Karpas-422 (cell line): ENCODE results near the gene PLS3. TPM values are rescaled to one million over a fixed set of nuclear protein-coding genes. Genes with fewer than 3 reads are reported as not detected.

Source experiments
- DNase-seq: peaks from one replicate; pipeline ENCODE4 v3.0.0-alpha.2; 2015
- H2AFZ ChIP-seq: fragments of 200-600 bp; sonication (generic); 2 replicates; pipeline ENCODE4 v1.6.1; 2014; ENCODE audit warnings: antibody characterized with exemption, low read length, mixed read lengths
- H3K27ac ChIP-seq: fragments of 200-600 bp; sonication (generic); 2 replicates; pipeline ENCODE4 v1.5.1; 2014; ENCODE audit warnings: mild to moderate bottlenecking, low read length, moderate library complexity
- H3K27me3 ChIP-seq: fragments of 200-600 bp; sonication (generic); 2 replicates; pipeline ENCODE4 v1.6.1; 2014; ENCODE audit warnings: low read length, mixed read lengths
- H3K36me3 ChIP-seq: fragments of 200-600 bp; sonication (generic); 2 replicates; pipeline ENCODE4 v1.6.1; 2014; ENCODE audit warnings: low read length, mixed read lengths; ENCODE audit not compliant: insufficient read depth
- H3K4me1 ChIP-seq: fragments of 200-600 bp; sonication (generic); 2 replicates; pipeline ENCODE4 v1.6.1; 2014; ENCODE audit warnings: mild to moderate bottlenecking, low read length, mixed read lengths
- H3K4me2 ChIP-seq: fragments of 200-600 bp; sonication (generic); 2 replicates; pipeline ENCODE4 v1.6.1; 2014; ENCODE audit warnings: low read length, low read depth, mild to moderate bottlenecking; ENCODE audit not compliant: poor library complexity, severe bottlenecking
- H3K4me3 ChIP-seq: fragments of 200-600 bp; sonication (generic); 2 replicates; pipeline ENCODE4 v1.5.1; 2014; ENCODE audit warnings: mild to moderate bottlenecking, antibody characterized with exemption, low read length, mixed read lengths
- H3K79me2 ChIP-seq: fragments of 200-600 bp; sonication (generic); 2 replicates; pipeline ENCODE4 v1.6.1; 2014; ENCODE audit warnings: mild to moderate bottlenecking, low read length, mixed read lengths
- H3K9ac ChIP-seq: fragments of 200-600 bp; sonication (generic); 2 replicates; pipeline ENCODE4 v1.6.0; 2014; ENCODE audit warnings: low read length
- H3K9me2 ChIP-seq: fragments of 200-600 bp; sonication (generic), shearing (Covaris generic); replicated peaks from 2 replicates; pipeline ENCODE4 v1.6.0; 2014; ENCODE audit warnings: mild to moderate bottlenecking, low read length, moderate library complexity; ENCODE audit not compliant: insufficient read depth
- H3K9me3 ChIP-seq: fragments of 300-700, 200-600 bp; sonication (generic); 2 replicates; pipeline ENCODE4 v1.6.1; 2014; ENCODE audit warnings: low read length, mixed read lengths
- H4K20me1 ChIP-seq: fragments of 200-600 bp; sonication (generic); 2 replicates; pipeline ENCODE4 v1.6.1; 2014; ENCODE audit warnings: mild to moderate bottlenecking, antibody characterized with exemption, low read length, low read depth; ENCODE audit not compliant: insufficient read depth
- total RNA-seq: library from RNA; depleted of rRNA; stranded (reverse); fragments of >200 nt; shearing (Covaris generic); gene quantifications from 2 replicates; pipeline ENCODE4 v1.2.3, GENCODE V29; 2014; ENCODE audit warnings: low replicate concordance; rRNA removed

Gene PLS3, protein sequence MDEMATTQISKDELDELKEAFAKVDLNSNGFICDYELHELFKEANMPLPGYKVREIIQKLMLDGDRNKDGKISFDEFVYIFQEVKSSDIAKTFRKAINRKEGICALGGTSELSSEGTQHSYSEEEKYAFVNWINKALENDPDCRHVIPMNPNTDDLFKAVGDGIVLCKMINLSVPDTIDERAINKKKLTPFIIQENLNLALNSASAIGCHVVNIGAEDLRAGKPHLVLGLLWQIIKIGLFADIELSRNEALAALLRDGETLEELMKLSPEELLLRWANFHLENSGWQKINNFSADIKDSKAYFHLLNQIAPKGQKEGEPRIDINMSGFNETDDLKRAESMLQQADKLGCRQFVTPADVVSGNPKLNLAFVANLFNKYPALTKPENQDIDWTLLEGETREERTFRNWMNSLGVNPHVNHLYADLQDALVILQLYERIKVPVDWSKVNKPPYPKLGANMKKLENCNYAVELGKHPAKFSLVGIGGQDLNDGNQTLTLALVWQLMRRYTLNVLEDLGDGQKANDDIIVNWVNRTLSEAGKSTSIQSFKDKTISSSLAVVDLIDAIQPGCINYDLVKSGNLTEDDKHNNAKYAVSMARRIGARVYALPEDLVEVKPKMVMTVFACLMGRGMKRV
- total RNA-seq, result not detected in 2 replicates

DNA sequence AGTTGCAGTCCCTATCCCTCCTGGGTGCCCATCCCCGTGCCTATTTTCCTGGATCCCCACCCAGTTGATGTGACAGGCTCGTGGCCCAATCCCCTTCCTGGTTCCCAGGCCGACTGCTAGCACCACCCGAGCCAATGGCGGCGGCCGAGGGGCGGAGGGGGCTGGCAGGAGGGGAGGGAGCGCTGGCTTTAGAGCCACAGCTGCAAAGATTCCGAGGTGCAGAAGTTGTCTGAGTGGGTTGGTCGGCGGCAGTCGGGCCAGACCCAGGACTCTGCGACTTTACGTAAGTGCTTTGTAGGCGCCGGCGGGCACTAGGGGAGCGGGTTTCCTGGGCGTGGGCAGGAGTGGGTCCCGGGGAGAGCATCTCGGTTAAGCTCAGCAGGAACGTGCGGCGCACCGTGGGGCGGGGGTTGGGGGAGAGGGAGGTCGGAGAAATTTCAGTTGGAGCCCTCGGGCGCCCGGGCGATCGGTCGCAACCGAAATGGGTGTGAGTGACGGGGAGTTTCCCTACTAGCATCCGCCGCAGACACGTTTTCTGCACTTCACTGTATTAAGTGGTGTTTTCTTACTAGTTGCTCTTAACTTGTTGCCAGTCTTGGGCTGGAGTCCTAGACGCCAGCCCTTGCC, at the start of gene PLS3:
TSS of gene PLS3 (plus strand) at position 197 of the 627 bp plus-strand sequence. CDS start 49,077 bp downstream, outside the sequence.
- Histone ChIP-seq H3K4me1 (no peaks in the 10 kb centered on the region), H3K79me2 (no peaks in the 10 kb centered on the region), H3K27me3 (no peaks in the 10 kb centered on the region), H3K9me2 (no peaks in the 10 kb centered on the region), H3K36me3 (no peaks in the 10 kb centered on the region), H3K9ac (no peak within 1 kb of the TSS), H3K9me3 (no peaks in the 10 kb centered on the region), H4K20me1 (no peaks in the 10 kb centered on the region), H2AFZ (no peak within 1 kb of the TSS), H3K4me2 (no peak within 1 kb of the TSS), H3K27ac (no peak within 1 kb of the TSS), H3K4me3 (no peak within 1 kb of the TSS)
- DNase-seq, result no peak

- no peaks in the 10 kb centered on the region for H3K27me3 ChIP-seq
- no peak overlapping the region for H2AFZ ChIP-seq
- no peaks in the 10 kb centered on the region for H3K9me3 ChIP-seq
- H3K79me2 ChIP-seq, result no peaks in the 10 kb centered on the region
- H3K27ac ChIP-seq, result no peak overlapping the region
- H3K4me1 ChIP-seq, result no peaks in the 10 kb centered on the region
- no peak overlapping the region for H3K4me2 ChIP-seq
- no peak for DNase-seq
- H3K9me2 ChIP-seq, result no peaks in the 10 kb centered on the region
- H3K9ac ChIP-seq, result no peak overlapping the region
- no peaks in the 10 kb centered on the region for H3K36me3 ChIP-seq
- no peak overlapping the region for H3K4me3 ChIP-seq
- H4K20me1 ChIP-seq, result no peaks in the 10 kb centered on the region
Measured at GRCh38 chrX:115518113-115518512, 42.9 kb upstream of the PLS3 start.

DNA sequence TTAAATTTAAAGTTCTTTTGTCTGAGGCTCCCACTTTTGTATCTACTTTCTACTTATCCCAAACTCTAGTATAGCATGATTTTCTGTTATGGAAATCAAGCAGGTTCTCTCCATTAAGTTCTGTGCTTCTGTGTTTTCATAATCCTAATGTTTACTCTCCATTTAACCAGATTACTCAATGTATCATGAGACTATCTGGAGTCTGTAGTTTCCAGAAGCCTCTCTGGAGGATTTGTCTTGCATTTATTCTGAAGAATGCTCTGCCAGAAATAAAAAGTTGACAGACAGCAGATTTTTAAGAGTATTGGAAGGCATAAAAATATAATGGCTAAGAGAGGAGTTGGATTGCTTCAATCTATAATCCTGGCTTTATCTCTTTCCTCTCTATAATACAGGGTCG, 39.2 kb upstream of the PLS3 start:
- Histone ChIP-seq H2AFZ (no peak overlapping the region), H3K27ac (no peak overlapping the region), H3K9ac (no peak overlapping the region), H3K27me3 (no peaks in the 10 kb centered on the region), H3K4me3 (no peak overlapping the region), H3K9me3 (no peaks in the 10 kb centered on the region), H4K20me1 (no peaks in the 10 kb centered on the region), H3K9me2 (no peaks in the 10 kb centered on the region), H3K4me1 (no peaks in the 10 kb centered on the region), H3K36me3 (no peaks in the 10 kb centered on the region), H3K79me2 (no peaks in the 10 kb centered on the region), H3K4me2 (no peak overlapping the region)
- no peak for DNase-seq

GRCh38 chrX:115522952-115523351, 38.0 kb upstream of the PLS3 start:
- Histone ChIP-seq H3K4me1 (no peaks in the 10 kb centered on the region), H3K36me3 (no peaks in the 10 kb centered on the region), H3K27me3 (no peaks in the 10 kb centered on the region), H3K9me3 (no peaks in the 10 kb centered on the region), H3K4me3 (no peak overlapping the region), H3K79me2 (no peaks in the 10 kb centered on the region), H2AFZ (no peak overlapping the region), H3K4me2 (no peak overlapping the region), H3K9ac (no peak overlapping the region), H3K9me2 (no peaks in the 10 kb centered on the region), H3K27ac (no peak overlapping the region), H4K20me1 (no peaks in the 10 kb centered on the region)
- no peak for DNase-seq

- Histone ChIP-seq H3K4me2 (no peak overlapping the region), H4K20me1 (no peaks in the 10 kb centered on the region), H2AFZ (no peak overlapping the region), H3K9ac (no peak overlapping the region), H3K36me3 (no peaks in the 10 kb centered on the region), H3K79me2 (no peaks in the 10 kb centered on the region), H3K27me3 (no peaks in the 10 kb centered on the region), H3K4me1 (no peaks in the 10 kb centered on the region), H3K9me2 (no peaks in the 10 kb centered on the region), H3K27ac (no peak overlapping the region), H3K9me3 (no peaks in the 10 kb centered on the region), H3K4me3 (no peak overlapping the region)
- DNase-seq, result no peak
Measured at GRCh38 chrX:115525486-115525885, 35.5 kb upstream of the PLS3 start.

DNA sequence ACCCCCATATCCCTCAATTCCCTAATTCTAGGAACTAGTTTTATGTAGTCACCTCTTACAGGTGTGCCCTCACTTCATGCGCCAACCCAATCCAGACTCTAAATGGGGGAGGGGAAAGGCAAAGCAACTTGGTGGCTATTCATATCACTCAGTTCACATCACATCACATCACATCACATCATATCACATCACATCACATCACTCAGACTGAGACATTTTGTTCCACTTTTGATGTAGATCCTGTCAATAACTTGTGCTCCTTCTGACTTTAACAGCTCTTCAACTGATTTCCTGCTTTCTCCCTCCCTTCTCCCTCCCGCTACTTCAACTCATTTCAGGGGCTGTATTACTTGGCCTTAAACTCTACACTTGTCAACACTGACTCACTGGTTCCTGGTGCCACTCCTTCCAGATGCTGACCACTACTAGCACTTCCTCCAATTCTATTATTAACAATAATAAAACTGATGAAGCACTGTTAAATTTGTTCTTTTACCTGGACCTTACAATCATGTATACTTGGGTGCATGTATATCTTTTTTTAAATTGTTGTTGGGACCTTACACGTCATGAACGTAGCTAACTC, 29.1 kb upstream of the PLS3 start:
- no peak overlapping the region for H3K27ac ChIP-seq
- no peaks in the 10 kb centered on the region for H3K9me3 ChIP-seq
- H3K36me3 ChIP-seq, result no peaks in the 10 kb centered on the region
- H2AFZ ChIP-seq, result no peak overlapping the region
- no peak for DNase-seq
- no peaks in the 10 kb centered on the region for H4K20me1 ChIP-seq
- H3K4me3 ChIP-seq, result no peak overlapping the region
- H3K4me2 ChIP-seq, result no peak overlapping the region
- H3K9me2 ChIP-seq, result no peaks in the 10 kb centered on the region
- H3K4me1 ChIP-seq, result no peaks in the 10 kb centered on the region
- H3K79me2 ChIP-seq, result no peaks in the 10 kb centered on the region
- no peak overlapping the region for H3K9ac ChIP-seq
- no peaks in the 10 kb centered on the region for H3K27me3 ChIP-seq

GRCh38 chrX:115533485-115533884, 27.5 kb upstream of the PLS3 start:
- Histone ChIP-seq H3K9me3 (no peaks in the 10 kb centered on the region), H3K4me1 (no peaks in the 10 kb centered on the region), H2AFZ (no peak overlapping the region), H3K4me3 (no peak overlapping the region), H3K36me3 (no peaks in the 10 kb centered on the region), H3K4me2 (no peak overlapping the region), H3K27me3 (no peaks in the 10 kb centered on the region), H4K20me1 (no peaks in the 10 kb centered on the region), H3K27ac (no peak overlapping the region), H3K9ac (no peak overlapping the region), H3K79me2 (no peaks in the 10 kb centered on the region), H3K9me2 (no peaks in the 10 kb centered on the region)
- no peak for DNase-seq

DNA sequence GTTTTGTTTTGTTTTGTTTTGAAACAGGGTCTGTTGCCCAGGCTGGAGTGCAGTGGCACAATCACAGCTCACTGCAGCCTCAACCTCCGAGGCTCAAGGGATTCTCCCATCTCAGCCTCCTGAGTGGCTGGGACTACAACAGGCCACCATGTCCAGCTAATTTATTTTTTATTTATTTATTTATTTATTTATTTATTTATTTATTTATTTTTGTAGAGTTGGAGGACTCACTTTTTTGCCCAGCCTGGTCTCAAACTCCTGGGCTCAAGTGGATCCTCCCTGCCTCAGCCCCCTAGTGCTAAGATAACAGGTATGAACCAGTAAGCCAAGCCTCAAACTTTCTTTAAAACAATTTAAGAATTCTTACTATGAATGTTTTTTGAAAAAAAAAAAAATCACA, 26.6 kb upstream of the PLS3 start:
- H3K27me3 ChIP-seq, result no peaks in the 10 kb centered on the region
- H3K4me3 ChIP-seq, result no peak overlapping the region
- H3K9me3 ChIP-seq, result no peaks in the 10 kb centered on the region
- H3K27ac ChIP-seq, result no peak overlapping the region
- H4K20me1 ChIP-seq, result no peaks in the 10 kb centered on the region
- no peaks in the 10 kb centered on the region for H3K79me2 ChIP-seq
- no peak overlapping the region for H3K4me2 ChIP-seq
- no peaks in the 10 kb centered on the region for H3K9me2 ChIP-seq
- H3K4me1 ChIP-seq, result no peaks in the 10 kb centered on the region
- H2AFZ ChIP-seq, result no peak overlapping the region
- DNase-seq, result no peak
- H3K9ac ChIP-seq, result no peak overlapping the region
- H3K36me3 ChIP-seq, result no peaks in the 10 kb centered on the region
